ENCODE measurements around the gene ADAM19.

ADAM19 gene

DNA sequence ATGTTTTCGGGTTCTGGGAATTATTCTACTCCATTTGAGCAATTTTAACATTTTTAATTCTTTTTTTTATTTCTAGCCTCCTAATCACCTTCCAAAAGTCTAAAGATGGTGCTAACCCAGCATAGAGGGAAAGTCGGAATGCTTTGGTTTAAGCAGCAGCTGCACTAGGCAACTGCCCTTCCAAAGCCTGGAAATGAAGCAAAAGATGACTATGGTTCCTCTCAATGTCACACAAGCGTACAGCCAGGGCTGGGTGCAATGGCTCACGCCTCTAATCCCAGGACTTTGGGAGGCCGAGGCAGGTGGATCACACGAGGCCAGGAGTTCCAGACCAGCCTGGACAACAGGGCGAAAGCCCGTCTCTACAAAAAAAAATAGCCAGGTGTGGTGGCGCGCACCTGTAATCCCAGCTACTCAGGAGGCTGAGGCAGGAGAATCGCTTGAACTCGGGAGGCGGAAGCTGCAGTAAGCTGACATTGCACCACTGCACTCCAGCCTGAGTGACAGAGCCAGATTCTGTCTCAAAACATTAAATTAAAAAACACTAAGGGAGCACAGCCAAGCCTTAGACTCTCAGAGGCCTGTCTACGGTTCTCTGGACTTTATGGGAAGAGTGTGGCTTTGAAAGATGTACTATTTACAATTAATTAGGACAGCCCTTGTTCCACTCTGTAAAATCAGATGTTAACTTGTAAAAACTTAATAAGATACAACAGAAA, 33.1 kb downstream of the ADAM19 start:
- no peak for DNase-seq (ENCODE audit: low spot score)

DNA sequence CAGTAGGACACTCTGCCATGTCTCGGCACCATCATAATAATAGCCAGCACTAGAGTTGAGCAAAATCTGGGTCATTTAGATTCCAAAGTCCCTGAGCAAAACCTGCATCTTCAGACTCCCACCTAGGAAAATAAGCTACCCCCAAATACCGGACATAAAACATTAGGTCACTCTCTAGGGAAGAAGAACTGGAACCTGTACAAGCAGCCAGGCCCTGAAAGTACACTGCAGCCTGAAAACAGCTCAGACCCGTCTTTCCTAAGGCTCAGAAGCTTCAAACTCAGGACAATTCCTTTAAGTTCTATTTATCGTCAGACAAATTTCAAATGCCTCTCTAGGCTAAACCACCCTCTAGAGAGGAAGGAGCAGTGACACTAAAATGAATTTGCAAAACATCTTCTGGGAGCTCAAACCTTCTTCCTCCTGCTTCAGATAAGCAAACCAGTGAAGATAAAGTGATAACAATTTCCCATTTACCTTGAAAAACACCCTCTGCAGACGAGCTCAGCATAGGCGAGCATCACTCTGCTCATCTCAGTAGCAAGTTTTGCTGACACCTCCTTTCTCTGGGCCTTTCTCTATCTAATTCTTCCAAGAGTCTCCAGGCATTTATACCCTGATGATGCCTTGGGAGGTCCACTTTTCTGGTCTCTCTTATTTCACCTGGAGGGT, 34.0 kb downstream of the ADAM19 start:
- DNase-seq (ENCODE audit: low spot score) = no peak

DNA sequence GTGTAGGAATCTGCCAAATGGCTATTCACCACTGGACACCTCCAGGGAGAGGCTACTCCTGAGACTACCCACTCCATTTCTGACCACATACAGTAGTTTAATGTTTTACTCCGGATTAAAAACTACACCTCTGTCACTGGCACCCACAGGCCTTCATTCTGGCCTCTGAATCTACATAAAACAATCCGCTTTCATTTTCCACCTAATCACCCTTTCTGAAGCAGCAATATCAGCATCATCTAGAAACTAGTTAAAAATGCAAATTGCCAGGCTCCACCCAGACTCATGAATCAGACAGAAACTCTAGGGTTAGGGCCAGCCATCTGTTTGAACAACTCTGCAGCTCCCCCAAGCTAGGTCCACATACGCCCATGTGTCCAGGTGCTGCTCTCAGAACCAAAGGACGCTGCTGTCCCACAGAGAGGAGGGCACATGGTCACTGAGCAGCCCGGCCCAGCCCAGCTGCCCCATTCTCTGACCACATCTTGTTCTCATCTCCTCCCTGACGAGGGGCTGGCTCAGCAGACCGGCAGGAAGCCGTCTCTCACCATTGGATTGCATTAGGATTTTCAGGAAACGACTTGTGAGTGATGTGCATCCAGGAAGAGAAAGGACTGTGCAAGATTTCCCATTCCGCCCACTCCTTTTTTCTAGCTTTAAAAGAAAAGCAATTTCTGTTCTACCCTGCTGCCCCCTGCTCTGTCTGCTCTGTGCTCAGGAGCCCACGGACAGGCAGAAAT, 34.7 kb downstream of the ADAM19 start:
- DNase-seq (ENCODE audit: low spot score) = peak; percentile 66

DNA sequence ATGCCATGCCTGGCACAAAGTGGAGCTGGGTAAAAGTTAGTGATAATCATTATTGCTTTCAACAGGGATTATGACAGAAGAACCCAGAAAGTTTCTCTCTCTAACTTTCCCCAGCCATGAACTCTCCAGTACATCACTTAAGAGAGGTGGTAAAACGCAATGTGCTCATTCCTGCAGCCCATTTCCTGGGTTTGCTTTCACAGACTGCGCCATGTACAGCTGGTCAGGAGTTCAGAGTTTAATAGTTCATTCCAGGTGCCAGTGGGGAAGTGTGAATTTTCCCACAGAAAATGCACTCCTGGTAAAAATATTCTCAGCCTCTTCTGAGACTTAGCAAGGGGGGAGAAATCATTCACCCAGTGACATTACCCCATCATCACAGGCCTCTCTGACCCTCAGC, 35.5 kb downstream of the ADAM19 start:
- no peak for DNase-seq (ENCODE audit: low spot score)

DNA sequence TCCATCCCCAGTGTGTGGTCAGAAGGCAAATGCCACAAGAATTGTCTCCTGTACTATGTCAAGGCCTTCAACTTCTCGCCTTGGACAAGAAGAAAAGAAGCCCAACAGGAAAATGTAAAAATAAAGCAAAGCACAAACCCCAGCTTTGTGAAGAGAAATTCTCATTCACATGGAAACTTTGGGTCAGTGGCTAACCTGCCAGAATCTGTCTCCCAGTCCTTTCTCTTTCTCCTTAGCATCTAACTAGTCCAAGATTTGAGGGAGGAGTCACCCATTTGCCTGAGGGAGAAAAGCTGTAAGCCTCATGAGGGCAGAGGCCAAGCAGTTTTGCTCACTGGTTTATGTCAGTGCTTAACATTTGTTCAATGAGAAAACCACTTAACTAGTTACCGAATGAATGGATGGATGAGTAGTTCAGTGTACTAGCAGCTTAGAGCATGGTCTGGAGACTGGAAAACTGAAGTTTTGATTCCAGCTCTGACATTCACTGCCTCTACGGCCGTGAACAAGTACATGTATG, 36.0 kb downstream of the ADAM19 start:
- DNase-seq (ENCODE audit: low spot score) = no peak

DNA sequence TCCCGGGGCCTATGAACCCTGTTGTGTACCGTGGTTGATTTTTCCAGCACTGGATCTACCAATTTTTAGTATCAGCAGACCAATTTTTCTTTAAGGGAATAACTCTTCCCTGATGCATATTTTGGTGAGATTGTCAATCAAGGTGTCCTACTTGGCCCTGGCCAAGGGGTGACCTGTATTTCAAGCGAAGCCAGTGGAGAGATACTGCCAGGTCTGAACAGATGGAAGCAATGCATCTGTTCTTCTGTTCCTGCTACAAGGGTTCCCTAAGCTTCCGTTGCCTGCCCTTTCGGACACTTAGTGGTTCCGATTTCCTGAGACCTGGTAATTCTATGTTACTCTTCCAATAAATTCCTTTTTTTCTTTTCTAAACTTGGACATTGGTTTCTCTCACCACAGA, 37.3 kb downstream of the ADAM19 start:
- no peak for DNase-seq (ENCODE audit: low spot score)

DNA sequence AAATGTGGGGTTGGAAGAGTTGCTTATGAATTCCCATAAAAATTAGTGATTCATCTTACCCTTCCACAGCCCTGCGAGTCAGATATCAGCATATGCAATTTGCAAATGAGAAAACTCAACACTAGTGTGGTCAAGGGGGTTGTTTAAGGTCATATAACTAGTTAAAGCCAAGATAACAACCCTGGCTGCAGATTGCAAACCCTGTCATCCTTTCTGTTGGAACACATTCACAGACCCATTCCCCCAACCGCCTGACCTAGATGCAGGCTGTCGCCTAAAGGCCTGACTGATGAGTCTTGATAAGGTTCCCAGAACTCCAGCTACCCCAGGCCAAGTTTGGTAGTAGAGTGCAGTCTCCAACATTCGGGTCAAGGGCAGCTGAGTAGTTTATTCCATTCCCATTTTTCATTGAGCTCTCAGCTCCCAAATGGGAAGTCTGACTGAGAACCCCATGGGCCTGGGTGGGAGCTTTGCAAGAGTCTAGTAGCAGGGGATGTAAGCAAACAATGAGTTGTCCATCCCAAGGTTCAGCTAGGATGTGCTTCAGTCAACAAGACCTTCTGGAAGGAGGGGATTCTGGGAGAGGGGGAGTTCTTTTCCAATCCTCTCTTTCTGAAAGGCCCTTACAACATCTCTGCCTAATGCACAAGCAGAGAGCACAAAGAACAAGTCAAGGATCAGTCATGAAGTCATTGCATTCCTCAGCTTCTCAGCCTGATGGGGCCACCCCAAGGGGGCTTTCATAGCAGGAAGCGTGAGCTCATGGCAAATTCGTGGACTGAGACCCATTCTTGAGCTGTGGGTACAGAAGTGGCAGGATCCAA, 40.3 kb downstream of the ADAM19 start:
- peak; percentile 21 for DNase-seq (ENCODE audit: low spot score)

DNA sequence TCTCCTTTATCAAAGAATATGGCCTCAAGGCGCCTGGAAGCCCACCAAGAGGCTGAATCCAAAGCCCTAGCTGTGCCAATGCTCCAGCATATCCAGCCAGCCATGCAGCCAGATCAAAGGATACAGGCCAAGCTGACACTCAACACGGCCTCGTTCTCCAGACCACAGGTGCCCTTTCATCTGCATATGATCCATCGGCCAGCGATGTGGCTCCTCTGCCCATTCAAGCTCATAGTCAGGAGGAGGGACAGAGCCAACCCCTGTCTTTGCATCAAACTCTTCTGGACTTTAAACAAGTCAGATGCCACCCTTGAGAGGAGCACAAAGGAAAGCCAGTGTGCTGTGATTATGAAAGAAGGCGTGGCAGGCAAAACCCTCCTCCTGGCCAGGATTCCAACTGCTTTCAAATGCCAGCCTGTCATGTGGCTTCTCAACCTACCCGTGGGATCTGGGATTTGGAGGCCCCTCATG, 42.5 kb downstream of the ADAM19 start:
- no peak for DNase-seq (ENCODE audit: low spot score)

DNA sequence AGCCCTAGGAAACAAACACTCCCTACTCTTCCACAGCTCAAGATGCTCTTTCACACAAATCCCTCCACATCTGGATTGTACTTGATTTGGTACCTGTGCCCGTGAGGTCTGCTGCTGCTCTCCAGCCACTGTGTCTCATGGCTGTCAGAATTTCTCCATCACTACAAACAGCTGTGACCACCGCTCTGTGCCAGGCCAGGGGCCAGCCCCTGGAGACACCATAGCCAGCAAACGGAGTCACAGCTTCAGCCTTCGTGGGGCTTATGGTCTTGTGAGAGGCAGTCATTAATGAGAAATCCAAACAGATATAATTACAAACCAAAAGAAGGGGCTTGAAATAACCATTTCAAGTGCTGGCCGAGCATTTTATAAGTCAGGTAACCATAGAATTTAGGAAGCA, 43.6 kb downstream of the ADAM19 start:
- no peak for DNase-seq (ENCODE audit: low spot score)

DNA sequence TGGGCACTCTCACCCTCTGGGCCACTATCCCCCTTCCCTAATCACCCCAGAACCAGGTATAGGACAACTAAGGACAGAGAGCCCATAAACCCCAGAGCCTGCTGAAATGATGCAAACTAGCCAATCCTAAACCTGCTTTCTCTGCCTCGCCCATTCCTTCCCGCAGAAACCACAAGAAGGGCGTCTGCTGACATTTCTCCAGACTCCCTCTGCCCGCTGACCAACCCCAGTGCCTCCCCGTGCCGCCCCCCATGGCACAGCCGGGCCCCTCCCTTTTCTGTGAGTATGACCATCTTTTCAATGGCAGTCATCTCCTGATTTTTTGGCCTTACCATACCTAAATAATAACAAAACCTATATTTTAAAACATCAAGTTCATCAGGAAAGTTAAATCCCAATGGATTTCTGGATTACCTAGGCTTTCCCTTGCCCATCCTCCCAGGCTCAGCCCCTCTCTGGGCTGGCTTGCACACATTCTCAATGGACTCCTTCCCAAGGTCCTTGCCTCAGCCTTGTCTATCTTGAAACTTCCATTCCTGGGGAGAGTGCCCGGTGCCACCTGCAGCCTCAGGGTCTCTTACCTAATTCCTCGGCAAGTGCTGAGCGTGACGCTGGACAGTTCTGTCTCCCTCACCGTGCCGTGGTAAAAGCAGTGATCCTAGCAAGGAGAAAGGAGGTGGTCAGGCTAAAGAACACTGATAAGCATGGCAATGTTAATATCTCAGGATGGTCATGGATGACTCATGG, 45.2 kb downstream of the ADAM19 start:
- no peak for DNase-seq (ENCODE audit: low spot score)

DNA sequence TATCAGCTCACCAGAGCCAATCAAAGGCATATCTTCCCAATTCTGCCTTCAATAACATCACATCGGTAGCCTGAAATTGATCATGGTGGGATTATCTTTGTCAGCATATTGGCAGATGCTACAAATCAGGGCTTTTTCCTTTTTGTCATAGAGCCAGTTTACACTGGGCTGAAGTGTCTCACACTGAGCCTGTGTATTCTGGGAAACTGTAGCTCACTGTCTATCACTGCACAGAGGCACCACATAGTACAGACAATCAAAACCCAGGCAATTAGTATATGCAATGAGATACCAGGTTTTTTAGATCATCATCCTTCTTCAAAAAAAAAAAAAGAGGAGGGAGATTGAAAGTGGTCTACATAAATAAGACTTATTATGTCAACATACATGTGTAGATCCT, 46.6 kb downstream of the ADAM19 start:
- no peak for DNase-seq (ENCODE audit: low spot score)

DNA sequence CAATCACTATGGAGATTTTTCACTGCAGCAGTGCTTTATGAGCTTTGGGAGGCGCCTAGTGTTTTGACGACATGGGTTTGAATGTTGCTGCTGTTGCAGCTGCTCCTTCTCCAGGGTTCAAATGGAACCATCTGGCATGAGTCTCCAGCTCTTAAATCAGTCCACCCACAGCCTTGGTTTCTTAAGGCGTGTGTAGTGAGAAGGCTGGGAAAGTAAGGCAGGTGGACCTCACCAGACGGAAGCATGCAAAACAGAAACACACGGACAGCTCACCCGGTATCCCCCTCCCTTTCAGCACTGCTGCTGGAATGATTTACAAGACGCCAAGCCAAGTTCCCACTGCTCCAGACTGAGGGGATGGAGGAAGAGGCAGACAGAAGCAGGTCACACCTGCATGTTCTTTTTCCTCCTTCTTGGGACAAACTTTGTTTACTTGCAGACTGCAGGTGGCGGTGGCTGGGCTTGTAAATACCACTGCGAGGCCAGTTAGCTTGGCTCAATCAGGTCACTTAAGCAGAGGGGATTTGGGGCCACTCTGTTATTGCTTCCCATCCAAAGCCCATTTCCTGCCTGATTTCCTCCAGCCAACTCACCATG, 47.4 kb downstream of the ADAM19 start:
- no peak for DNase-seq (ENCODE audit: low spot score)

DNA sequence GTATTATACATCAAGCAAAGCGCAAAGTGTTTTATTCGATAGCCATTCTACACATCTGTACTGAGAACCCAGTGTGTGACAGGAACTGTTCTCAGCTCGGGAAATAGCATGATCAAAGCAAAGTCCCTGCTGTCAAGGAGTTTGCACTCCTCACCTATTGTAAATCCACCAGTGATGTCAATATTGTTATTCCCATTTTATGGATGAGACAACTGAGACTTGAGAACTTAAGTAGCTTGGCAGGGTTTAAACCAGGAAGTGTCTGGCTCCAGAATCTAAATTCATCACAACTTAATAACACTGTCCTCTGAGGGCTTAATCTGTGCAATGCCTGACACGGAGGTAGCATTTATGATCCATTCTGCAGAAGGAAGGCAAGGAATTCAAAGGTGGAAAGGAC, 50.7 kb downstream of the ADAM19 start:
- no peak for DNase-seq (ENCODE audit: low spot score)

DNA sequence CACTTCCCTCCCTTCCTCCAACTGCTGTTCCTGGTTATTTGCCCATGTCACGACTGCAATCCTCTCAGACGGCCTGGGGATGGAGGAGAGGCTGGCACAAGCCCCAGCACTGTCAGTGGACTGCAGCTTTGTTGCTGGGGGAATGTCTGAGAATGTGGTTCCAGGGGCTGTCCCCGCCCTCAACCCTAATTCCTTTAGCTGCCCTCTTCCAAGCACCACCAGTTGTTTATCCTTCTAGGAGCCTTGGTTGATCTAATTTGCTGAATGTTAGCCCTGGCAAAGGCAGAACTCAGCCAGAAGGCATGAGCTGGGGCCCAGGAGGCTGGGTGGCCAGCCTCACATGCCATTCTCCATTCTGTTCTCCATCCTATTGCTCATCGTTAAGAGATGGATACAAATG, 51.6 kb downstream of the ADAM19 start:
- DNase-seq (ENCODE audit: low spot score) = peak; percentile 16

DNA sequence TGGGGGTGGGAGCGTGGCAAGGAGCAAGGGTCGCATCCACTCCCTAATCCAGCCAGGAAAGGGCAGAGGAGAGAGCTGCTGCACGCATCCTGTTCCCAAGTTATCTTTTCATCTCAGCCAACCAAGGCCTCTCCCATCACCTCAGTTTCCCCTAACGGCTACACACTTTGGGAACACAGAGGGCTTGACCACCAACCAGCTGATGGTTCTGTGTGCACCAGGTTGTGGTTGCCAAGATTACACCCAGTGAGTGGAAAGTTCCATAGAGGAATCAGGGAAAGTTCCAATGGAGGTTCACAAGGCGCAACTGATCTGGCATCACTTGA, 53.9 kb downstream of the ADAM19 start:
- DNase-seq (ENCODE audit: low spot score) = no peak

DNA sequence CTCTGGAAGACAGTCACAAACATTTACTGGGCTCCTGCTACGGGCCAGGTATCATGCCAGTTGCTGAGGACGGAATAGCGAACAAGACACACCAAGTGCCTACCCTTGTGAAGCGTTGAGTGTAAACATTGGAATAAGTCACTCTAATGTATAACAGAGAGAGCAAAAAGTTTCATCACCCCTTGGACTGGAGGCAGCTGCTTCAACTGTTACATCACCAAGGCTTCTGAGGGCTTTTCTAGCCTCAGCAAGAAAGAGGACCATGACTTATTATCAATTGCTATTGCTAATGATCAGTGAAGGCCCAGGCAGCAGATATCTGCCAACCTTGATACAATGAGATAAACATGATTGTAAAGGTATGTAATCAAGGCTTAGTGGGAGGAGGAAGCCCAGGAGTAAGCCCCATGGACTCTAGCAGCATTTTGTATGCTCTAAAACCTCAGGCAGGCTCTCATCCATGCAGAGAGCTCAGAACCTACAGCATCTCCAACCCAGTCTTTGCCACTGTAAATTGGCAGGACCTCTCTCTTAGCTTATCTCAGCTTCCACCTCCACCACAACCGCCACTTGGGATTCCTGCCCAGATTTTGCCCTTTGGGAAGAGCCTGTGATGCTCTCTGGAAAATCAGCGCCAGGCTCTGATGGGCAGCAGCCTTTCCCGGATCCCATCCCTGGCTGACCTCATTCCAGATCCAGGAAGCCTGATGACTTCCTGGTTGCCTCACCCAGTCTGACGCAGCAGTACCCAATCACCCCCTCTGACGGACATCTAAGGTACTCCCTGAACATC, 54.5 kb downstream of the ADAM19 start:
- peak; percentile 47 for DNase-seq (ENCODE audit: low spot score)

DNA sequence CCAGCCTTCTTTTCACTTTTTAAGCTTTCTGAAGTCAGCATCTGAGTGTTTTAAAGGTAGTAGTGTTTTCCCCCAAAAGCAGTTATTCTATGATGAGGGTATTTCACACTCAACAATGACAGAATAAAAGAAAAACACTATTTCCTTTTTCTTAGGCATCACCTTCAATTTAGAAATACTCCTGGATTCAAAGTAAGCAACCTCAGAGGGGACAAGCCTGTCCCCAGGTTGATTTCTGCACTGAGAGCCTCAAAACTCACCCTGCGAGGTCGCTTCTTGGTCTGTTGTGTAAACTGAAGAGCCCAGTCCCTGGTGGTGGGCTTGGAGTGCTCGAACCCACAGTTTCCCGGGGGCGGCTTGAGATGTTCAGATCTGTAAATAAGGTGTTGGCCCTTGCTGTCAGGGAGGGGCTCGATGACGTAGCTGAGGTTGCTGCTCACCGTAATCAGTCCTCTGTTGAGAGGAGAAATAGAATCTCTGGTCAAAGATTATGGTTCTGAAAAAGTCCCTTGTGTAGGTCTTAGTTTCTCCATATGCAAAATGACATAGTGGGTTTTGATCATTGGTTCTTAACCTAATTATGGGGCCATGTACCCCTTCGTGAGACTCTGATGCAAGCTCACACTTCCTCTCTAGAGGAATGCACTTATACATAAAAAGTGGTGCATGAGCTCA, 55.9 kb downstream of the ADAM19 start:
- DNase-seq (ENCODE audit: low spot score) = no peak

DNA sequence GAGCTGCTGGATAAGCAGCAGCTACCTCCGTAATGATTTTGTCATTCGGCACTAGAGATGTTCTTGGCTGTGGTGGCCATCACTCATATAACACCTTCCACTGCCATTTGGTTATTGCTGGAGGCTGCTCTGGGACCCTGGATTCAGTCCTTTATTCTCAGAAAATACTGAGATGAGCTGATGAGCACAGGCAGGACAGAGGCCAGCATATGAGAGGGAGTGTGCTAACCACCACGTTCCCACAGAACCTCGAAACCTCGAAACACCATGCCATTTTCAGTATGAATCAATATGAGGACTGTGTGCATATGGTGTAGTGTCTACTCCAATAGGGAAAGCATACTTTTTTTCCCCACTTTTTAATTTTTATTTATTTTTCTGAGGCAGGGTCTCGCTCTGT, 56.6 kb downstream of the ADAM19 start:
- no peak for DNase-seq (ENCODE audit: low spot score)

DNA sequence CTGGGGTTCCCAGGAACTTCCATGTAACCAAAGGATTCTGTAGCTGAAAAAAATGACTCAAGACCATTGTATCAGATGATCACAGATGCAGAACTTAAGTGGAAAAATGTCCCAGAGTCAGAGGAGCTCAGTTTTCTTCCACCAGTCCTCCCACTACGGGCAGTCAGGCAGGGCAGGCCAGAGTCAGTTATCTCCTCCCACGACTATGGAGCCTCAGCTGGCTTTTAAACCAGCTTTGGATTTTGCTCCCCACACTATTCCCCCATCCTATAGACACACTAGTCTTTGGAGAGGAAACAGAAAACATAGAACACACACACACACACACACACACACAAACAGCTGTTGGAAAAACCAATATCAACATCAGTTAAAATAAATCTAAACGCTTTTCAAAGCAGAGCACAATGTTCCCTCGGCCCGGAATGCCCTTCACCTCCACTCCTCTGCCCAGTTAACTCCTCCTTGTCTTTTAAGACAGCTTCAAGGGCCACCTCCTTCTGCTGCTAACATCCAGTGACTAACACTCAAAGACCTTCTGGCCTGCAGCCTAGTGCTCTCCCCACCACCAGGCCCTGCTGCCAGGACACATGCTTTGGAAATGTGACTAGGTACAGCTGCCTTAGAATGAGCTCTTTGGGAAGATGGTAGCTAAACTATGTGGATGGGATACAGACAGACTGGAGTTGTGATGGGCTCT, 58.8 kb downstream of the ADAM19 start:
- DNase-seq (ENCODE audit: low spot score) = peak; percentile 91
